HG02840 (cell line): ENCODE data around the gene UBAP1.
"Not testable (repeated sequence)": the region's sequence is repeated elsewhere in the genome, so short reads cannot be mapped to it uniquely, and the experiment has no call there.

ENCODE experiments used
- ATAC-seq: cut with Tn5 transposase; IDR thresholded peaks from one replicate; pipeline ENCODE4 v1.9.1; 2021; ENCODE audit warnings: mild to moderate bottlenecking, moderate library complexity, moderate number of reproducible peaks; ENCODE audit not compliant: unreplicated experiment, low FRiP score

Gene UBAP1

GRCh38 chr9:34218446-34218845 lies 39.6 kb downstream of the UBAP1 start:
- no peak for ATAC-seq

- no peak for ATAC-seq
These were observed 40.6 kb downstream of the UBAP1 start for GRCh38 chr9:34219421-34219820.

- ATAC-seq: no peak
These were observed 41.4 kb downstream of the UBAP1 start for GRCh38 chr9:34220218-34220617.

- no peak for ATAC-seq
These were observed 45.5 kb downstream of the UBAP1 start for GRCh38 chr9:34224349-34224748.

- ATAC-seq: not testable (repeated sequence)
These were observed 47.4 kb downstream of the UBAP1 start for GRCh38 chr9:34226144-34226760.

- ATAC-seq: no peak
These were observed 48.6 kb downstream of the UBAP1 start for GRCh38 chr9:34227445-34227844.

- ATAC-seq: no peak
These were observed 51.7 kb downstream of the UBAP1 start for GRCh38 chr9:34230556-34230955.

GRCh38 chr9:34232201-34232600 lies 53.4 kb downstream of the UBAP1 start:
- ATAC-seq: no peak

GRCh38 chr9:34233672-34234071 lies 54.8 kb downstream of the UBAP1 start:
- ATAC-seq: no peak

GRCh38 chr9:34237836-34238235 lies 59.0 kb downstream of the UBAP1 start:
- no peak for ATAC-seq

- ATAC-seq: no peak
These were observed 61.2 kb downstream of the UBAP1 start for GRCh38 chr9:34240006-34240405.

- ATAC-seq: no peak
These were observed 64.0 kb downstream of the UBAP1 start for GRCh38 chr9:34242830-34243229.

GRCh38 chr9:34245212-34245611 lies 66.4 kb downstream of the UBAP1 start:
- ATAC-seq: not testable (repeated sequence)

GRCh38 chr9:34246453-34246852 lies 67.6 kb downstream of the UBAP1 start:
- no peak for ATAC-seq

GRCh38 chr9:34247782-34248181 lies 68.9 kb downstream of the UBAP1 start:
- ATAC-seq: not testable (repeated sequence)

- no peak for ATAC-seq
These were observed 70.4 kb downstream of the UBAP1 start for GRCh38 chr9:34249274-34249673.

- no peak for ATAC-seq
These were observed 71.9 kb downstream of the UBAP1 start for GRCh38 chr9:34250721-34251120.

- no peak for ATAC-seq
These were observed 73.2 kb downstream of the UBAP1 start for GRCh38 chr9:34252016-34252415.

- ATAC-seq: no peak
These were observed 74.0 kb downstream of the UBAP1 start for GRCh38 chr9:34252670-34253459.

- no peak for ATAC-seq
These were observed 74.6 kb downstream of the UBAP1 start for GRCh38 chr9:34253460-34253837.

GRCh38 chr9:34254141-34254913 lies 75.5 kb downstream of the UBAP1 start:
- no peak for ATAC-seq
